CD14-positive monocyte (primary cell): ENCODE measurements around the gene C1RL. TPM values are rescaled to one million over a fixed set of nuclear protein-coding genes. Genes with fewer than 3 reads are reported as not detected.
A peak's percentile ranks its signal among the peaks of the same experiment; 100 is the strongest.

Source experiments
- DNase-seq, 3 donors: peaks; one replicate each; pipeline ENCODE4 v3.0.0-alpha.2; 2011 to 2022
- H2AFZ ChIP-seq: 2 replicates; pipeline ENCODE4 v1.6.0; 2012; ENCODE audit warnings: mild to moderate bottlenecking, low read depth, low read length, inconsistent platforms; ENCODE audit not compliant: insufficient read depth, poor library complexity, severe bottlenecking
- H3K27ac ChIP-seq, 2 donors: 1 replicate in 1 of 2; 2 replicates in 1 of 2; pipeline ENCODE4 v1.5.1; 2012 to 2013; ENCODE audit warnings: low read length in 2 of 2, control low read depth in 1 of 2, inconsistent platforms in 1 of 2, low read depth in 1 of 2, mild to moderate bottlenecking in 1 of 2
- H3K27me3 ChIP-seq, 2 donors: one replicate each; pipeline versions ENCODE4 v1.6.0 to v1.6.1; 2011 to 2013; ENCODE audit warnings: low read length in 2 of 2; ENCODE audit not compliant: control insufficient read depth in 2 of 2, insufficient read depth in 2 of 2
- H3K36me3 ChIP-seq, 2 donors: replicated peaks in 1 of 2; 1 replicate in 1 of 2; 2 replicates in 1 of 2; pipeline versions ENCODE4 v1.5.1 to v1.6.1; 2012 to 2013; ENCODE audit warnings: low read length in 2 of 2, control low read depth in 1 of 2, inconsistent platforms in 1 of 2, mild to moderate bottlenecking in 1 of 2; ENCODE audit not compliant: insufficient read depth in 2 of 2, control insufficient read depth in 1 of 2
- H3K4me1 ChIP-seq, 2 donors: 1 replicate in 1 of 2; 2 replicates in 1 of 2; pipeline versions ENCODE4 v1.5.1 to v1.6.1; 2012 to 2013; ENCODE audit warnings: low read length in 2 of 2, control low read depth in 1 of 2, inconsistent platforms in 1 of 2, mild to moderate bottlenecking in 1 of 2, moderate library complexity in 1 of 2; ENCODE audit not compliant: insufficient read depth in 2 of 2, control insufficient read depth in 1 of 2
- H3K4me2 ChIP-seq: replicated peaks from 2 replicates; pipeline ENCODE3; 2012; ENCODE audit warnings: low read length, moderate library complexity, mild to moderate bottlenecking; ENCODE audit not compliant: poor library complexity, severe bottlenecking; ENCODE audit errors: extremely low read depth
- H3K4me3 ChIP-seq, 3 experiments: fragments of 200-600 bp in 1 of 3; sonication (generic) in 1 of 3; replicated peaks in 1 of 3; 1 replicate in 2 of 3; 2 replicates in 1 of 3; pipeline ENCODE4 v1.5.1; 2011 to 2013; ENCODE audit warnings: low read length in 3 of 3, mild to moderate bottlenecking in 3 of 3, control low read depth in 2 of 3, low read depth in 2 of 3, inconsistent platforms in 1 of 3, moderate library complexity in 1 of 3
- H3K79me2 ChIP-seq: 2 replicates; pipeline ENCODE4 v1.6.0; 2012; ENCODE audit warnings: mild to moderate bottlenecking, control low read depth, inconsistent platforms, low read length, moderate library complexity; ENCODE audit not compliant: insufficient read depth
- H3K9ac ChIP-seq: 2 replicates; pipeline ENCODE4 v1.6.0; 2017; ENCODE audit warnings: low read length, mild to moderate bottlenecking; ENCODE audit not compliant: insufficient read depth, poor library complexity, severe bottlenecking
- H3K9me3 ChIP-seq, 2 donors: replicated peaks in 1 of 2; 1 replicate in 1 of 2; 2 replicates in 1 of 2; pipeline versions ENCODE4 v1.5.1 to v1.6.1; 2012 to 2013; ENCODE audit warnings: low read length in 2 of 2, control low read depth in 1 of 2; ENCODE audit not compliant: control insufficient read depth in 1 of 2, insufficient read depth in 1 of 2
- H4K20me1 ChIP-seq: 2 replicates; pipeline ENCODE4 v1.6.0; 2012; ENCODE audit warnings: mild to moderate bottlenecking, low read length, control low read depth, moderate library complexity; ENCODE audit not compliant: insufficient read depth
- H3K27ac Mint-ChIP-seq, 7 donors: one replicate each; pipeline ENCODE4 v1.8.0; 2020; ENCODE audit warnings: mild to moderate bottlenecking in 7 of 7, mixed read lengths in 7 of 7, moderate library complexity in 6 of 7, inconsistent platforms in 2 of 7
- H3K27me3 Mint-ChIP-seq, 3 donors: one replicate each; pipeline ENCODE4 v1.8.0; 2021 to 2022; ENCODE audit warnings: low read depth in 3 of 3, mild to moderate bottlenecking in 3 of 3, mixed read lengths in 3 of 3, moderate library complexity in 3 of 3, inconsistent platforms in 1 of 3
- H3K36me3 Mint-ChIP-seq, 2 donors: one replicate each; pipeline ENCODE4 v1.8.0; 2020; ENCODE audit warnings: mixed read lengths in 2 of 2, inconsistent platforms in 1 of 2, mild to moderate bottlenecking in 1 of 2
- H3K4me1 Mint-ChIP-seq: one replicate; pipeline ENCODE4 v1.8.0; 2020; ENCODE audit warnings: mild to moderate bottlenecking, mixed read lengths
- H3K4me3 Mint-ChIP-seq, 2 donors: one replicate each; pipeline ENCODE4 v1.8.0; 2020; ENCODE audit warnings: mild to moderate bottlenecking in 2 of 2, mixed read lengths in 2 of 2, moderate library complexity in 1 of 2
- H3K9me3 Mint-ChIP-seq, 7 donors: one replicate each; pipeline ENCODE4 v1.8.0; 2020 to 2022; ENCODE audit warnings: mixed read lengths in 7 of 7, mild to moderate bottlenecking in 6 of 7, moderate library complexity in 6 of 7, inconsistent platforms in 2 of 7
- CTCF ChIP-seq: fragments of 200-600 bp; IDR thresholded peaks from one replicate; pipeline ENCODE4 v1.8.0; 2022; ENCODE audit warnings: antibody characterized with exemption, mild to moderate bottlenecking
- WGBS: methylation state at CpG from one replicate; pipeline ENCODE4 v1.1.5; 2013; ENCODE audit warnings: missing lambda C conversion rate; ENCODE audit not compliant: insufficient coverage; 5-methylcytosine and 5-hydroxymethylcytosine counted together
- intact Hi-C, 2 donors: fragments of 100-400 bp; cut with micrococcal nuclease; formaldehyde crosslinking; loops; one replicate each; pipeline versions ENCODE4 v1.15.0 to v1.15.1; 2023
- polyA plus RNA-seq, 3 donors: library from polyadenylated mRNA; depleted of rRNA in 1 of 3; unstranded in 2 of 3; stranded (reverse) in 1 of 3; fragments of 300-500 nt in 2 of 3; fragments of >200 nt in 1 of 3; fragmentation: Illumina TruSeq in 2 of 3; gene quantifications; 1 replicate in 2 of 3; 2 replicates in 1 of 3; pipeline ENCODE4 v1.2.3, GENCODE V29; 2012 to 2021

Gene C1RL
- polyA plus RNA-seq, 3 donors, result 4.8 to 27.9 (median 5.6) TPM

- H3K27ac Mint-ChIP-seq, result peak overlapping the region in 3 of 7 donors; percentile 8 to 72 (median 55)
- no peaks in the 10 kb centered on the region for H4K20me1 ChIP-seq
- no peak overlapping the region for H2AFZ ChIP-seq
- H3K4me3 Mint-ChIP-seq, result no peak overlapping the region
- H3K27me3 ChIP-seq, result no peaks in the 10 kb centered on the region
- H3K27ac ChIP-seq, result no peak overlapping the region
- TF ChIP-seq CTCF, result no peak
- peaks cover 10% of the 10 kb centered on the region for H3K4me1 Mint-ChIP-seq
- WGBS, result 0% methylated on average over 1 of the region's 4 CpGs
- H3K27me3 Mint-ChIP-seq, result peaks cover 0 to 3% (median 2%) of the 10 kb centered on the region in 3 donors
- H3K9ac ChIP-seq, result no peak overlapping the region
- peaks cover 0 to 5% (median 0%) of the 10 kb centered on the region in 7 donors for H3K9me3 Mint-ChIP-seq
- intact Hi-C loops, result no loop called here
- H3K79me2 ChIP-seq, result no peaks in the 10 kb centered on the region
- peaks cover 12 to 14% of the 10 kb centered on the region in 2 donors for H3K36me3 ChIP-seq
- no peak overlapping the region for H3K4me2 ChIP-seq
- no peaks in the 10 kb centered on the region for H3K9me3 ChIP-seq
- H3K36me3 Mint-ChIP-seq, result peaks cover 38 to 41% of the 10 kb centered on the region in 2 donors
- DNase-seq, result peak in 1 of 3 donors; percentile 57
- H3K4me3 ChIP-seq, result no peak overlapping the region
- H3K4me1 ChIP-seq, result peaks cover 0 to 8% of the 10 kb centered on the region in 2 donors
These were observed 28.9 kb upstream of the C1RL start for GRCh38 chr12:7137908-7138307.

GRCh38 chr12:7136676-7137075 is 27.7 kb upstream of the C1RL start:
- Mint-ChIP-seq H3K36me3 (peaks cover 35 to 39% of the 10 kb centered on the region in 2 donors), H3K27me3 (peaks cover 5 to 13% (median 9%) of the 10 kb centered on the region in 3 donors), H3K9me3 (peaks cover 0 to 3% (median 1%) of the 10 kb centered on the region in 7 donors), H3K4me3 (no peak overlapping the region), H3K4me1 (peaks cover 8% of the 10 kb centered on the region), H3K27ac (no peak overlapping the region)
- H2AFZ ChIP-seq, result no peak overlapping the region
- intact Hi-C loops, result no loop called here
- H3K4me2 ChIP-seq, result no peak overlapping the region
- peaks cover 3 to 4% of the 10 kb centered on the region in 2 donors for H3K27me3 ChIP-seq
- H3K9ac ChIP-seq, result no peak overlapping the region
- H3K9me3 ChIP-seq, result no peaks in the 10 kb centered on the region
- no peaks in the 10 kb centered on the region for H3K79me2 ChIP-seq
- H3K4me1 ChIP-seq, result peaks cover under 1 to 8% of the 10 kb centered on the region in 2 donors
- no peak overlapping the region for H3K27ac ChIP-seq
- no peak for TF ChIP-seq CTCF
- no peak for DNase-seq
- H3K36me3 ChIP-seq, result peaks cover 12 to 14% of the 10 kb centered on the region in 2 donors
- 100% methylated on average over 2 of the region's 3 CpGs for WGBS
- H3K4me3 ChIP-seq, result no peak overlapping the region
- H4K20me1 ChIP-seq, result no peaks in the 10 kb centered on the region
